ENCODE data around the gene NABP1.

DNA sequence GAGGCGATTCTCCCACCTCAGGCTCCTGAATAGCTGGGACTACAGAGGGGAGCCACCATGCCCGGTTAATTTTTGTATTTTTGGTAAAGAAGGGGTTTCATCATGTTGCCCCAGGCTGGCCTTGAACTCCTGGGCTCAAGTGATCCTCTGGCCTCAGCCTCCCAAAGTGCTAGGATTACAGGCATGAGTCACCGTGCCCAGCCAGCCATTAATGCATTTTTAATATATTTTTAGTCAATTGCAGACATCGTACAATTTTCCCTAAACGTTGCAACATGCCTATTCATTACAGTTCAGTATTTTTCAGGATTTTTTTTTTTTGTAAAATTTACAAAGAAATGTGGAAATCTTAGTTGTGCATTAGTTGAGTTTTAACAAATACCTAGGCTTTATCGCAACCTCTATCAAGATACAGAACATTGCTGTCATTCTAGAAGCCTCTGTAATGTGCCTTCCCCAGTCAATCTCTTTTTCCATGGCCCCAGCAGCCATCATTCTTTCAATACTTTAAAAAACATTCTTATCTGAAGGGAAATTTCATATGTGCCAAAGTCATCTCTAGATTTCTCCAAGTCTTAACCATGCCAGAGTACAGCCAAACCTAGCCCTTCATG lies 14.7 kb downstream of the NABP1 start:
- TF ChIP-seq YY1 (IDR thresholded peaks at IDR 0.05; ENCODE audit: low read depth): no peak
- TF ChIP-seq EP300 (IDR thresholded peaks at IDR 0.05; ENCODE audit: borderline replicate concordance): no peak

Data from Ishikawa (cell line).